IPS DF 6.9 (cell line): Measurements from ENCODE around the gene PPP2R3C.
"Not testable (repeated sequence)": the region's sequence is repeated elsewhere in the genome, so short reads cannot be mapped to it uniquely, and the experiment has no call there.

ENCODE experiments used
- DNase-seq: peaks from one replicate; pipeline ENCODE4 v3.0.0-alpha.2; 2013; ENCODE audit warnings: low read depth, low spot score
- H3K27ac ChIP-seq: one replicate; pipeline ENCODE4 v1.5.1; 2013; ENCODE audit warnings: low read length, control low read depth
- H3K27me3 ChIP-seq: 2 replicates; pipeline ENCODE4 v1.6.1; 2013; ENCODE audit warnings: mild to moderate bottlenecking, low read length; ENCODE audit not compliant: control insufficient read depth, insufficient read depth
- H3K36me3 ChIP-seq: 2 replicates; pipeline ENCODE4 v1.6.1; 2013; ENCODE audit warnings: low read length; ENCODE audit not compliant: control insufficient read depth, insufficient read depth
- H3K4me1 ChIP-seq: 2 replicates; pipeline ENCODE4 v1.6.1; 2013; ENCODE audit warnings: low read length; ENCODE audit not compliant: control insufficient read depth, insufficient read depth
- H3K4me3 ChIP-seq: 2 replicates; pipeline ENCODE4 v1.5.1; 2013; ENCODE audit warnings: mild to moderate bottlenecking, low read length
- H3K9me3 ChIP-seq: 2 replicates; pipeline ENCODE4 v1.6.1; 2013; ENCODE audit warnings: low read length, inconsistent platforms; ENCODE audit not compliant: control insufficient read depth, insufficient read depth
- WGBS: extraction: QIAGEN DNeasy Blood & Tissue Kit; methylation state at CpG from one replicate; pipeline ENCODE4 v1.1.7; 2013; ENCODE audit warnings: mixed read lengths, missing lambda C conversion rate; ENCODE audit not compliant: insufficient read length, insufficient coverage; 5-methylcytosine and 5-hydroxymethylcytosine counted together

Gene PPP2R3C

DNA sequence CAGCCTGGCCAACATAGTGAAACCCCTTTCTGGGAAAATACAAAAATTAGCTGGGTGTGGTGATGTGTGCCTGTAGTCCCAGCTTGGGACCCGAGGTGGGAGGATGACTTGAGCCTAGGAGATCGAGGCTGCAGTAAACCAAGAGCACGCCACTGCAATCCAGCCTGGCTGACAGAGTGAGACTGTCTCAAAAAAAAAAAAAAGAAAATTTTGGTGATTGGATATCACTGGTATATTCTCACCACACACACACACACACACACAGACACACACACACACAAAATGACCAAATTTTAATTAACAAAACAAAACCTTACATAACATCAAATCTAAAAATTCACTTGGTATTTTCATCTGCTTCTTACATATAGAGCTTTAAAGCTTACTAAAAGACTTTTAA, 79.2 kb downstream of the PPP2R3C start:
- no peak overlapping the region for H3K27ac ChIP-seq
- no peaks in the 10 kb centered on the region for H3K4me1 ChIP-seq
- H3K36me3 ChIP-seq, result no peaks in the 10 kb centered on the region
- no peak overlapping the region for H3K4me3 ChIP-seq
- no peak for DNase-seq
- no peaks in the 10 kb centered on the region for H3K27me3 ChIP-seq
- no CpG with 5 or more reads among the region's 3 CpGs for WGBS
- H3K9me3 ChIP-seq, result no peaks in the 10 kb centered on the region

DNA sequence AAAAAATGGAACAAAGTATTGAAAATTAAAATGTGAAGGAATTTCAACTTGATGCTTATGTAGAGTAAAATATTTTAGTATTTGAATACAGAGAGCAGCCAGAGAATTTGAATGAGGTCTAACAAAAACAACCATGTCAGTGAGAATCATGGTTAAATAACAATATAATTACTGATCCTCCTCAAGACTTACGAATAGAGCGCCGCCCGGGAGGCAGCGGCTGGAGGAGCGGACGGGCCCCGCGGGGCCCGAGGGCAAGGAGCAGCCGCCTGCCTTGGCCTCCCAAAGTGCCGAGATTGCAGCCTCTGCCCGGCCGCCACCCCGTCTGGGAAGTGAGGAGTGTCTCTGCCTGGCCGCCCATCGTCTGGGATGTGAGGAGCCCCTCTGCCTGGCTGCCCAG, 83.5 kb downstream of the PPP2R3C start:
- H3K27me3 ChIP-seq, H3K4me3 ChIP-seq, H3K9me3 ChIP-seq, DNase-seq, H3K36me3 ChIP-seq, H3K4me1 ChIP-seq, H3K27ac ChIP-seq: not testable (repeated sequence)
- no CpG with 5 or more reads among the region's 17 CpGs for WGBS
